Vagina (tissue), 2 donors: ENCODE data around the gene ALG2.

Experiments
- POLR2A ChIP-seq, 2 donors: fragments of 450-650 bp; IDR thresholded peaks; one replicate each; pipeline ENCODE4 v1.6.1; 2017; ENCODE audit warnings: antibody characterized with exemption in 2 of 2, mild to moderate bottlenecking in 2 of 2, moderate library complexity in 2 of 2
- POLR2AphosphoS5 ChIP-seq, 2 donors: sonication (generic); formaldehyde crosslinking; IDR thresholded peaks; one replicate each; pipeline ENCODE4 v1.9.0; 2017; ENCODE audit warnings: antibody characterized with exemption in 2 of 2, mild to moderate bottlenecking in 2 of 2, low read depth in 1 of 2; ENCODE audit not compliant: insufficient read depth in 1 of 2
- TF ChIP-seq, protein P1 (sequence below), 3 experiments: fragments of 450-650 bp in 2 of 3; fragments of 200-600 bp in 1 of 3; sonication (generic) in 1 of 3; IDR thresholded peaks; one replicate each; pipeline ENCODE4 v1.5.1; 2017 to 2019; ENCODE audit warnings: antibody characterized with exemption in 3 of 3, mild to moderate bottlenecking in 2 of 3, moderate library complexity in 2 of 3

DNA sequence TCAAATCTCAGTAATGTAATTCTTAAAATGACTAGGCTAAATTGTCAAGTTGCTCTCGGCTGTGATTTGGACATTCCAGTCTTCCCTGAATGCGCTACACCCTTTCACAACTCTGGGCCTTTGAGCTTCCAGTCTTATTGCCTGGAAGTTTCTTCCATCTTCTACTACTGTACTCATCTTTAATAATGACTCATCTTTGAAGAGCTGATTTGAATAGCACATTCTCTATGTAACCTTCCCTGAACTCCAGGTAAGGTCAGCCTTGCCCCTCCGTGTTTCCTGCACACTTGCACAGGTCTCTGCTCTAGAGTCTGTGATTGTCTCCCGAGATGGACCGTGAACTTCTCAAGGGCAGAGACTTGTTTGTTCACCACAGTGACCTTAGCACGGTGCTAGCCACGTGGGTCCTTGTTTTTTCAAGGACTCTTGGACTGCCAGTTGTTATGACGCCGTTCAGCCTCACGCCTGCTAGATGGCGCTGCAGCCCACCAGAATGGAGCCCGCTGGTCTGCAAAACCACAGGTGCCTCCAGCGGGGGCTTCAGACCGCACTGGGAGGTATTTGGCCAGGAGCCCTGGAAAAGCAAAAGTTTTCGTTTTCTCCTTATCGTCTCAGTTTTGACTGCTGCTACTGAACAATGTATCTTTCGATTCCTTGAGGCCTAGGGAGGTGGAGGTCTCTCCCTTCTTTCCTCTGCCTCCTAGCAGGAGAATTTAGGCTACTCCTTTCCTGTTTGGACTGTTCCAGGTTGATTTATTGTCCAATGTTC, 44.7 kb upstream of the ALG2 start:
- TF ChIP-seq, protein P1, sequence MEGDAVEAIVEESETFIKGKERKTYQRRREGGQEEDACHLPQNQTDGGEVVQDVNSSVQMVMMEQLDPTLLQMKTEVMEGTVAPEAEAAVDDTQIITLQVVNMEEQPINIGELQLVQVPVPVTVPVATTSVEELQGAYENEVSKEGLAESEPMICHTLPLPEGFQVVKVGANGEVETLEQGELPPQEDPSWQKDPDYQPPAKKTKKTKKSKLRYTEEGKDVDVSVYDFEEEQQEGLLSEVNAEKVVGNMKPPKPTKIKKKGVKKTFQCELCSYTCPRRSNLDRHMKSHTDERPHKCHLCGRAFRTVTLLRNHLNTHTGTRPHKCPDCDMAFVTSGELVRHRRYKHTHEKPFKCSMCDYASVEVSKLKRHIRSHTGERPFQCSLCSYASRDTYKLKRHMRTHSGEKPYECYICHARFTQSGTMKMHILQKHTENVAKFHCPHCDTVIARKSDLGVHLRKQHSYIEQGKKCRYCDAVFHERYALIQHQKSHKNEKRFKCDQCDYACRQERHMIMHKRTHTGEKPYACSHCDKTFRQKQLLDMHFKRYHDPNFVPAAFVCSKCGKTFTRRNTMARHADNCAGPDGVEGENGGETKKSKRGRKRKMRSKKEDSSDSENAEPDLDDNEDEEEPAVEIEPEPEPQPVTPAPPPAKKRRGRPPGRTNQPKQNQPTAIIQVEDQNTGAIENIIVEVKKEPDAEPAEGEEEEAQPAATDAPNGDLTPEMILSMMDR (IDR thresholded peaks at IDR 0.05) = peak in 2 of 3 experiments; percentile 61 to 74
- TF ChIP-seq POLR2AphosphoS5 (IDR thresholded peaks at IDR 0.05; ENCODE audit: insufficient read depth in 1 of 2, low read depth in 1 of 2) (no peak), POLR2A (IDR thresholded peaks at IDR 0.05) (no peak)
